Middle frontal gyrus (tissue), 1 donor: ENCODE results near the gene CNOT4.

ENCODE experiments used
- DNase-seq: peaks from one replicate; pipeline ENCODE4 v3.0.0-alpha.2; 2015; ENCODE audit warnings: low spot score; ENCODE audit errors: extremely low spot score

Gene CNOT4

GRCh38 chr7:135406918-135407317 is 103.0 kb downstream of the CNOT4 start:
- no peak for DNase-seq

DNA sequence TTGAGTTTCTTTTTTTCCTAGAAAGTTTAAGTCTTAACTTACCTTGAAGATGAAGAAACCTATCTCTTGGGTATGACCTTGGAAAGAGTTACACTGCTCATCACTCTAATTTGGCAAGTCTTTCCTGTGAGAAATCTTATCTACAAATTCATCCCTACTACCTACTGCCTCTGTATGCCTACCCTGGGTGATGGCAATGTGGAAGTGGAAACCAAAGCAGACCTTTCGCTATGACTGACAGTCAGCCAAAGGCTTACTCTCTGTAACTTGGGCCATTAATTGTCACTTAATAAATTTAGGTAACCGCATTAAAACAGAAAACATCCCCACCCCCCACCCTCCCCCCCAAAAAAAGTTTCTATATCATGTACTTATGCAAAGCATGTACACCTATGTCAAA is 103.9 kb downstream of the CNOT4 start:
- no peak for DNase-seq

GRCh38 chr7:135403302-135403701 is 106.6 kb downstream of the CNOT4 start:
- DNase-seq = no peak

GRCh38 chr7:135397689-135398088 is 112.2 kb downstream of the CNOT4 start:
- no peak for DNase-seq

- no peak for DNase-seq
These were observed 117.2 kb downstream of the CNOT4 start for GRCh38 chr7:135392701-135393100.

GRCh38 chr7:135391514-135391913 is 118.4 kb downstream of the CNOT4 start:
- DNase-seq = no peak

DNA sequence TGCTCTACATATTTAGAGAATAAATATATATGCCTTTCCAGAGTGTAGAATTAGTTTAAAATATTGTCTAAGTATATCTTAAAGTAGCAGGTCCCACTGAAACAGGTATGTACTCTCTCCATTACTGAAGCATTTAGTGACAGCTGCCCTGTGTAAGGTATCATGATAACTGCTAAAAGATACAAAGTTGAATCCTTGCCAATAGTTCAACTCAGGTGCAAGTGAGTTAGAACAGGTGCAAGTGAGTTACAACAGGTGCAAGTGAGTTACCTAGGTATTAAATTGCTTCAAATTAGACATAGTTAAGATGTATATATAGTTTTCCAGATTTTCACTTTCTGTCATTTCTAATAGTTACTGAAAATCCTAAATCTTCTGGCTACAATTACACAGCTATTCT is 119.1 kb downstream of the CNOT4 start:
- no peak for DNase-seq

DNA sequence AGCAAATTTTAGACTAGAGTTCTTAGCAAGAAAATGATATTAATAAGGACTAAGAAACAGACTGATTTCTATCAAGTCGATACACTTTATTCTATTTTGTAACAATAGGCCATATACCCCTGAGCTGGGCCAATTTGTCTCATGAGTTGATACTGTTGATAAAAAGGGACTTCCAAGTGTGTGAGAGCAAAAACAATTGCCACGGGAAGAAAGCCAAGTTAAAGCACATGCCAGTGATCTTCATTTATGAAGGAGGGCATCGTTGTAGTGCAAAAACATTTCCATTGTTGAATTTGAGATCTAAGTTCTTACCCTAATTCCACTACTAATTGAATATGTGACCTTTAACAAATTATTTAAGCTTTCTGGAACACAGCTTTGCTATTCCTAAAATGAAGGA is 119.9 kb downstream of the CNOT4 start:
- DNase-seq = no peak

GRCh38 chr7:135388616-135389015 is 121.3 kb downstream of the CNOT4 start:
- DNase-seq = no peak

GRCh38 chr7:135386776-135387175 is 123.1 kb downstream of the CNOT4 start:
- no peak for DNase-seq

DNA sequence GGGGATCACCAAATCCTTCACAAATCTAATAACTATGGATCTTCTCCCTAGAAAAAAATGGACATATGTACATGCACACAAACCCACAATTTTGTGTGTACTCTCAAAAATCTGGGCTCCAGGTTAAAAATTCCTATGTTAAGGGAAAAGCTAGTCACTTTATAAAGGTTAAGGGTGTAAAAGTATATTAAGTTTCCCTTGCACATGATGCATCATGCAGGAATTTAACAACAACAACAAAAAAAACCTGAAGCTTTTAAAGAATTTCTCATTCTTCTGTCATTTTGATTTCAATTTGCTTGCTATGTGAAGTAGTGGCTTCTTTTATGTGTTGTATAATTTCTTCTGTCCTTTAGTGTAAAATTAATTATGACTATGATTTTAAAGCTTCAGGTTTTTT is 123.7 kb downstream of the CNOT4 start:
- DNase-seq = no peak

- DNase-seq = no peak
These were observed 124.7 kb downstream of the CNOT4 start for GRCh38 chr7:135385209-135385608.

- no peak for DNase-seq
These were observed 126.3 kb downstream of the CNOT4 start for GRCh38 chr7:135383525-135384175.

DNA sequence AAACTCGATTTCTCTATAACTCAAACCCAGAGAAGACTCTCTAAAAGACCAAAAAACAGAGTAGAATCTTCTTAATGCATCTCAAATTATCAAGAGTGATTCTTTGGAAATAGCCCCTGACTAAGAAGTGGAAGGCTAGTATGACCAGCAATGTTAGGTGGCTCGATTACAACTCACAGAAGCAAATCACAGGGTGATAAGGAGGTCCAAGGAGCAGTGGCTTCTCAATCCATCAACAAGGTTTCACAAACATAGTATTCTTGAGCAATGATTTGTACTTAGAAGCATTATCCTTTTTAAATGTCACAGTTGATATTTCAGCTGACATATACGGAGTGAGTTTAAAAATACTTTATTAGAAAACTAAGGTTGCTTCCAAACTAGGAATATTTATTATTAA is 127.7 kb downstream of the CNOT4 start:
- no peak for DNase-seq

GRCh38 chr7:135381369-135381768 is 128.5 kb downstream of the CNOT4 start:
- DNase-seq = no peak

DNA sequence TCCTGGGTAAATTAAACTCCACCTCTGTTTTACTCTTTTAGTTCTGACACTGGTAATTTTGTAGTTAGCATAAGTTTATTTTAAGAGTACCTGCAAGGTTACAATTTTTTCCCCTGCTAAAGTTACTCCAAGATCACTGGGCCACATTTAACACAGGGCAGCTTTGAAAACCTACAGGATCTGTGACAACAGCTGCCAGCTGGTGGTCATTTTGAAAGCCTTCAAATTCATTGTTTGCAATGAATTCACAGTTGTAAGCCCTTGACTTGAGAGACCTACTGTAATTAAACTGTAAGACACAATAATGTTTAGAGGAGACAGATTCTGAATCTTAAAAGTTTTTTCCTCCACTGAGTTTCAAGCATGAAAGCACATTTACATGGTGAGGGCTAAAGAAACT is 129.6 kb downstream of the CNOT4 start:
- no peak for DNase-seq

- DNase-seq = no peak
These were observed 132.7 kb downstream of the CNOT4 start for GRCh38 chr7:135377171-135377570.

DNA sequence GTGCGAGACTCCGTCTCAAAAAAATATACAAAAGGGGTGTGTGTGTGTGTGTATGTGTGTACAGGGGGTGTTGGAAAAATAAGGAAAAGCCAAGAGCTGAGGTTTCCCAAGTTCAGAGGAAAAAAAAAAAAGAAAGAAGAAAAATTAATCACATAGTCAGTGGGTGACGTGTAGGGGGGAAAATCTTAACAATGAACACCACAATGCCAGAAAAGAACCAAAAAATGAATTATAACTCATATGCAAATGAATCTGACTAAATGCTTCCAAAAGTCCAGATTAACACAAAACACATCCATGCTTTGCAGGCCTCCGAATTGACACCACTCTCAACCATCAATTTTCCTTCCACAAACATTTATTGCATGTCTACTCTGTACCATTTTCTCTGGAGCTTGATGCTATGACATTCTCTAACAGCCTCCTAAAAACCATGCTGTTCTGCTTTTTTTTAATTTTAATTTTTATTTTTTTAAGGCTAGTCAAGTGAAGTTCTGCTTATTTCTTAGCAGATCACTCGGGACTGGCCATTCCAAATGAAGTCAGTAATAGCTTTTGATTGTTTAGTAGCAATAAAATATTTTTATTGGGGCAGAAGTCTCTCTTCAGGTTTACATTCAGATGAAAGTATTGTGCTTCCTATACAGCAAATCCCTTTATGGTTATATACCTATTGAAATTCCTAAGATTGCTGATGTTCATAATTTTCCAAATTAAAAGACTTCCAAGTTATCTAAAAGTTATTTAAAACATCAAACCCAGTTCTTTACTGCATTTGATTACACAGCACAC is 133.8 kb downstream of the CNOT4 start:
- no peak for DNase-seq

DNA sequence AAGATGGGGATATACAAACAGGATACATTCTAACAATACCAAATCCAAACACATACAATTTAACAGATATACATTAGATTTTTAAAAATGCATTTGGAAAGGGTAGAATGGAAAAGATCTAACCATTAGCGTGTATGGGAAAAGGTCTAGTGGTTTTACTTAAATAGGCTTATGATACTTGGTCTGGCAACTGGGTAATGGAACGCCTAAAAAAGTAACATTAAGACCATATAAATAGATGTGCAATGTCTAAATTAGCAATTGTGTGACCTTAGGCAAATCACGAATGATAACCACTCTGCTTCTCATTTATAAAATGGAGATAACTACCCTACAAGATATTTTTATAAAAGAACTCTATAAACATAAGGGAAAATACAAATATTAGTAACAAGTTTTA is 135.2 kb downstream of the CNOT4 start:
- DNase-seq = no peak

DNA sequence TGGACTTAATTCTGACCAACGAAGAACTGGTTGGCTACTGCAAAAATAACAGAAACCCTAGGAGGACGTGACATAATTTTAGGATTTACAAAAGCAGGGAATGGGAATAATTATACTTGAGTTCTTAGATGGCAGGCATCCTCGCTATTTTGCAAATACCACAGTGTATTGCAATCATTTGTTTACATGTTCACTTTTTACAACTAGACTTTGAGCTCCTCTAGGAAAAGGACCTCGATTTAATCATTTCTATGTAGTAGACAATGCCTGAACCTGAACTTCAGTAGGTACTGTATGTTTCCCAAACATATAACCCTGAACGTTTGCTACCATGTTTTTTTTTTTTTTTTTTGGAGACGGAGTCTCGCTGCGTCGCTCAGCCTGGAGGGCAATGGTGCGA is 137.7 kb downstream of the CNOT4 start:
- no peak for DNase-seq

- no peak for DNase-seq
These were observed 139.2 kb downstream of the CNOT4 start for GRCh38 chr7:135370656-135371055.

- DNase-seq = no peak
These were observed 140.5 kb downstream of the CNOT4 start for GRCh38 chr7:135369405-135369804.
